Right atrium auricular region (tissue), 2 donors: Measurements from ENCODE around the gene ATP6V1G3. TPM values are rescaled to one million over a fixed set of nuclear protein-coding genes. Genes with fewer than 3 reads are reported as not detected.
"Not testable (repeated sequence)": the region's sequence is repeated elsewhere in the genome, so short reads cannot be mapped to it uniquely, and the experiment has no call there.

Source experiments
- DNase-seq: peaks from one replicate; pipeline ENCODE4 v3.0.0-alpha.2; 2019; ENCODE audit warnings: low spot score
- H3K27ac ChIP-seq, 2 donors: fragments of 200-600 bp; sonication (generic); 1 replicate in 1 of 2; 2 replicates in 1 of 2; pipeline ENCODE4 v1.5.1; 2016 to 2019
- H3K27me3 ChIP-seq, 2 donors: fragments of 200-600 bp; sonication (generic); one replicate each; pipeline versions ENCODE4 v1.5.1 to v1.6.0; 2017 to 2019
- H3K36me3 ChIP-seq: fragments of 200-600 bp; sonication (generic); one replicate; pipeline ENCODE4 v1.5.1; 2016
- H3K4me1 ChIP-seq, 2 donors: fragments of 200-600 bp; sonication (generic); one replicate each; pipeline versions ENCODE4 v1.5.1 to v1.6.0; 2017 to 2019
- H3K4me3 ChIP-seq, 2 donors: fragments of 200-600 bp; sonication (generic); 1 replicate in 1 of 2; 2 replicates in 1 of 2; pipeline ENCODE4 v1.5.1; 2017 to 2019; ENCODE audit warnings: mild to moderate bottlenecking in 1 of 2, moderate library complexity in 1 of 2
- H3K9me3 ChIP-seq, 2 donors: fragments of 200-600 bp; sonication (generic); one replicate each; pipeline ENCODE4 v1.5.1; 2019
- total RNA-seq, 2 donors: library from RNA; depleted of rRNA; stranded (reverse); fragments of >200 nt; gene quantifications; one replicate each; pipeline ENCODE4 v1.1.0, GENCODE V29; 2016
- TF ChIP-seq, protein P1 (sequence below), 2 donors: fragments of 200-600 bp; sonication (generic); IDR thresholded peaks; one replicate each; pipeline ENCODE4 v1.5.1; 2019; ENCODE audit warnings: antibody characterized with exemption in 2 of 2

Gene ATP6V1G3
- total RNA-seq, 2 donors from 2014 or later = not detected

DNA sequence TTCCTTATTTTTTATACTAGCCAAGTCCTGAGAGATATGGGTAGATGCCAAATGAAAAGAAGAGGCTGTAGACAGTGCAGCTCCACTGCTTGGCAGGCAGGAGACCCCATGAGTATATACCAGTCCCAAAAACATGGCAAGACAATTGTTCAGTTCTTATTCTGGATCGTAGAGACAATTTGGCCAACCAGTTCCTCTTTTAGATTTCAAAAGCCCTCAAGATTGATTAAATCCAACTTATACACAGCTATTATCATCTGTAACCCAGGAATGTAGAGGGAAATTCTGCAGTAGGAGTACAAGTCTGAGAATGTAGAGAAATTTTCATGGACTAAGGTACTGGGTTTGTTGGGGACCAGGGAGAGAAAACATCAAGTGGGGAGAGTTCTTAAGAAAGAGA, 50.3 kb downstream of the ATP6V1G3 start:
- DNase-seq = no peak
- no peaks in the 10 kb centered on the region for H3K4me1 ChIP-seq
- no peaks in the 10 kb centered on the region for H3K36me3 ChIP-seq
- no peaks in the 10 kb centered on the region for H3K9me3 ChIP-seq
- H3K4me3 ChIP-seq = no peak overlapping the region
- TF ChIP-seq, protein P1, sequence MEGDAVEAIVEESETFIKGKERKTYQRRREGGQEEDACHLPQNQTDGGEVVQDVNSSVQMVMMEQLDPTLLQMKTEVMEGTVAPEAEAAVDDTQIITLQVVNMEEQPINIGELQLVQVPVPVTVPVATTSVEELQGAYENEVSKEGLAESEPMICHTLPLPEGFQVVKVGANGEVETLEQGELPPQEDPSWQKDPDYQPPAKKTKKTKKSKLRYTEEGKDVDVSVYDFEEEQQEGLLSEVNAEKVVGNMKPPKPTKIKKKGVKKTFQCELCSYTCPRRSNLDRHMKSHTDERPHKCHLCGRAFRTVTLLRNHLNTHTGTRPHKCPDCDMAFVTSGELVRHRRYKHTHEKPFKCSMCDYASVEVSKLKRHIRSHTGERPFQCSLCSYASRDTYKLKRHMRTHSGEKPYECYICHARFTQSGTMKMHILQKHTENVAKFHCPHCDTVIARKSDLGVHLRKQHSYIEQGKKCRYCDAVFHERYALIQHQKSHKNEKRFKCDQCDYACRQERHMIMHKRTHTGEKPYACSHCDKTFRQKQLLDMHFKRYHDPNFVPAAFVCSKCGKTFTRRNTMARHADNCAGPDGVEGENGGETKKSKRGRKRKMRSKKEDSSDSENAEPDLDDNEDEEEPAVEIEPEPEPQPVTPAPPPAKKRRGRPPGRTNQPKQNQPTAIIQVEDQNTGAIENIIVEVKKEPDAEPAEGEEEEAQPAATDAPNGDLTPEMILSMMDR (IDR thresholded peaks at IDR 0.05) = no peak
- no peaks in the 10 kb centered on the region for H3K27me3 ChIP-seq
- no peak overlapping the region for H3K27ac ChIP-seq

DNA sequence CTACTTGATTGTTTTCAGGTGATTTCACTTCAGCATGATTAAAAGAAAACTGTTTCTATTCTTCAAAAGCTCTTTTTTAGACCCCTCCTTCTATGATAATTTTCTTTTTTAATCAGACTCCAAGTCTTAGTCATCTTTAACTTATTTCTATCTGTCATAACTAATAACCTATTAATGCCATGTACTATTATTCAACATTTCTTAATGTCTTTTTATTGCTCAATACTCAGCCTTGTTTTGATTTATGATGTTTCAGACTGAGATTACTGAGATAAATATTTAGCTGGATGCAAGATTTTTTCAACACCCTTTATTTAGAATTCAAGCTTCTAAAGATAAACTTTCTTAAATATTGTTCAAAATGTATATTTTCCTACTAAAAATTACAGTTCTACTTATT, 53.6 kb downstream of the ATP6V1G3 start:
- TF ChIP-seq, protein P1 (IDR thresholded peaks at IDR 0.05) = no peak

DNA sequence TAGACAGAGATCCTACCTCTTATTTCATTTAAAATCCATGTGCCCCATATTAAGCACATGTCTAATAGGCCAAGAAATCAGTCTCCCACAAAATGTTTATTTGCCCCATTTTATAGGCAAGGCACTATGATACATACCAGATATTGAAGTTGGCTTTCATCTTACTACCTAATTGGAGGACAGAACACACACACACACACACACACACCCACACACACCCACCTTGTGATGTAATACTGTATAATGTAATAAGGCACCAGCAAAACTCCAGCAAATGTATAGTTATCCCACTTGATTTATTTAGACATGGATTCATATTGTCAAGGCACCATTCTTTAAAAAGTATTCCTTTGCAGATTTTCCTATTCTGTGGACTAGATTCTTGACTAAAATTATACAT, 56.8 kb downstream of the ATP6V1G3 start:
- Histone ChIP-seq H3K4me3 (no peak overlapping the region), H3K4me1 (no peaks in the 10 kb centered on the region), H3K27me3 (no peaks in the 10 kb centered on the region), H3K27ac (no peak overlapping the region), H3K36me3 (no peaks in the 10 kb centered on the region), H3K9me3 (no peaks in the 10 kb centered on the region)
- TF ChIP-seq, protein P1 (IDR thresholded peaks at IDR 0.05) = no peak
- DNase-seq = no peak

More for the DNA sequence above, 53.6 kb downstream of the ATP6V1G3 start:
- H3K27ac ChIP-seq = no peak overlapping the region
- no peaks in the 10 kb centered on the region for H3K4me1 ChIP-seq
- DNase-seq = no peak
- H3K9me3 ChIP-seq = no peaks in the 10 kb centered on the region
- H3K4me3 ChIP-seq = no peak overlapping the region
- no peaks in the 10 kb centered on the region for H3K36me3 ChIP-seq
- H3K27me3 ChIP-seq = no peaks in the 10 kb centered on the region

DNA sequence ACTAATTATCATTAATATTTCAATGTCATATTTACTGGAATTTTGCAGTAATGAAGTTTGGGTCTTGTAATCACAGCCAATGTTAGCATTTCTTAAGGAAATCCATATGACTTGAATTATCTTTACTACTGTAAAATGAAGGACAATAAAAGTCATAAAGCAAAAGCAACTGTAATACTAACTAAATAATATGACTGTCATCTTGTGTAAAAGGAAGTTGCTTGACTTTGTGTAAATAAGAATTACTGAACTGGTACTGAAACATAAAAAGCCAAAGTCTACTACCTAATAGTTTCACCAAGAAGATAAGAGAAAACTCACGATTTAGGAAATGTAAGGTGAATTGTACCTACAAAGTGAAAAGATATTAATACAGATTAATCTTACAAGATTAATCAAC, 57.5 kb downstream of the ATP6V1G3 start:
- Histone ChIP-seq H3K27me3 (no peaks in the 10 kb centered on the region), H3K4me1 (no peaks in the 10 kb centered on the region), H3K27ac (no peak overlapping the region), H3K9me3 (no peaks in the 10 kb centered on the region), H3K4me3 (no peak overlapping the region), H3K36me3 (no peaks in the 10 kb centered on the region)
- no peak for DNase-seq
- TF ChIP-seq, protein P1 (IDR thresholded peaks at IDR 0.05) = no peak

DNA sequence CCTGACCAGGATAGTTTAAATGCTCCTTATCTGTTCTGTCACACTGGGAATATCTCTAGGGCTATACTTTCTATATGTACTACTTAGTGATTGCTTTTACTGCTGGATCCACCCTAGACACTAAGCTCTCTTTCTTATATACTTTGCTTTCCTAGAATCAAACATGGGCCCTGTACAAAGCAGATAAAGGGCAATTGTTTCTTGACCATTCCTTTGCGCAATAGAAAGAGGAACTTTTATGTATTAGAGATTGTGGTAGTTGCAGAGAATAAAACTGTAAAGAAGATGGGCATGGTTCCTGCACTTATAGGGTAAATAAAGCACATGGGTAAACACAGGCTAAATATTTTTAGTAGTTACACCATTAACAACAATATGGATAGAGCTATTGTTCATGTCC, 58.8 kb downstream of the ATP6V1G3 start:
- H3K4me1 ChIP-seq = no peaks in the 10 kb centered on the region
- no peaks in the 10 kb centered on the region for H3K36me3 ChIP-seq
- TF ChIP-seq, protein P1 (IDR thresholded peaks at IDR 0.05) = no peak
- DNase-seq = no peak
- no peaks in the 10 kb centered on the region for H3K9me3 ChIP-seq
- no peaks in the 10 kb centered on the region for H3K27me3 ChIP-seq
- no peak overlapping the region for H3K27ac ChIP-seq
- H3K4me3 ChIP-seq = no peak overlapping the region

DNA sequence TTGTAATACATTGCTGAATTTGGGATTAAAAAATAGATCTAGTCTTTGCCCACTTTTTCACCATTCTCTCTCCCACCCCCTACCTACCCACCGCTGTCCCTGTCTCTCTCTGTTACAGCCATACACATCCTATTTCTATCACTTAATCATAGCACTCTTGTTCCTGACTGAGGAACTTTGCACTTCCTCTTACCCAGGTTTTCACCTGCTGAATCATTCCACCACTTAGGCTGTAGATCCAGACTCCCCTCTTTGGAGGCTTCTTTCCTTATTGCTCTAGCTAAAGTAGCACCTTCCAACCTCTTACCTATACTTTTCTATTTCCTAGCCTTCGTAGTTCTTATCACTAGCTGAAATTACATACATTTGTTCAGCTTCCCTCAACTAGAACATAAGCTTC, 59.6 kb downstream of the ATP6V1G3 start:
- DNase-seq = no peak
- Histone ChIP-seq H3K4me1 (no peaks in the 10 kb centered on the region), H3K9me3 (no peaks in the 10 kb centered on the region), H3K27me3 (no peaks in the 10 kb centered on the region), H3K4me3 (no peak overlapping the region), H3K27ac (no peak overlapping the region), H3K36me3 (no peaks in the 10 kb centered on the region)
- TF ChIP-seq, protein P1 (IDR thresholded peaks at IDR 0.05) = no peak

DNA sequence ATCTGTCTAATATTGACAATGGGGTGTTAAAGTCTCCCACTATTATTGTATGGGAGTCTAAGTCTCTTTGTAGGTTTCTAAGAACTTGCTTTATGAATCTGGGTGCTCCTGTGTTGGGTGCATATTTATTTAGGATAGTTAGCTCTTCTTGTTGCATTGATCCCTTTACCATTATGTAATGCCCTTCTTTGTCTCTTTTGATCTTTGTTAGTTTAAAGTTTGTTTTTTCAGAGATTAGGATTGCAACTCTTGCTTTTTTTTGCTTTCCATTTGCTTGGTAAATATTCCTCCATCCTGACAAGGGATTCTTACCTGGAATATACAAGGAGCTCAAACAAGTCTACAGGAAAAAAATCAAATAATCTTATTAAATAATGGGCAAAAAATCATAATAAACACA, 63.1 kb downstream of the ATP6V1G3 start:
- H3K36me3 ChIP-seq, H3K27me3 ChIP-seq, H3K4me3 ChIP-seq, H3K9me3 ChIP-seq, H3K4me1 ChIP-seq, DNase-seq, H3K27ac ChIP-seq: not testable (repeated sequence)
